ENCODE data around the gene NGRN. TPM values are rescaled to one million over a fixed set of nuclear protein-coding genes. Genes with fewer than 3 reads are reported as not detected.

NGRN gene
- polyA plus RNA-seq, 1 of the 3 experiments (the other 2 are of a cell fraction): 48.2 TPM

DNA sequence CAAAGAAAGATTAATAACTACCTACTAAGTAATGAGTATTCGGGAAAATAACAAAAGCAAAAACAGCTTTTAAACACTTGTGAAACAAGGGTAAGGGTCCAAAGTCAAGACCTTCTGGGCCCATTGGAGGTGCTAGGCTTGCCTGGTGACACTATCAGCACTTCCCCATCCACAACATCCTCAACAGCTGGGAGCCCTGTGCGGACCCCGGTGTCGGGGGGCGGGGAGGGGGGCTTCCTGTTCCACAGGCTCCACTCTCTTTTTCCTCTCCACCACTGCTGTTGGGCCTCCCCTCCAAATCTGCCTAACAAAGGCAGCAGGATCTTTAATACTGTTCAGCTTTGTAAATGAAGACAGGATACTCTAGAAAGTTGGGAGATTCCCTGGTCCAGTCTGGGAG, 21.6 kb downstream of the NGRN start (continued):
- TF ChIP-seq NRF1 (IDR thresholded peaks at IDR 0.05; ENCODE audit: low read depth, low read length): no peak
- no peak for TF ChIP-seq RAD21 (IDR thresholded peaks at IDR 0.05; ENCODE audit: low read length)
- TF ChIP-seq MEF2A (IDR thresholded peaks at IDR 0.05; ENCODE audit: borderline replicate concordance, low read depth): no peak
- no peak for TF ChIP-seq NFIC (IDR thresholded peaks at IDR 0.05; ENCODE audit: borderline replicate concordance)

DNA sequence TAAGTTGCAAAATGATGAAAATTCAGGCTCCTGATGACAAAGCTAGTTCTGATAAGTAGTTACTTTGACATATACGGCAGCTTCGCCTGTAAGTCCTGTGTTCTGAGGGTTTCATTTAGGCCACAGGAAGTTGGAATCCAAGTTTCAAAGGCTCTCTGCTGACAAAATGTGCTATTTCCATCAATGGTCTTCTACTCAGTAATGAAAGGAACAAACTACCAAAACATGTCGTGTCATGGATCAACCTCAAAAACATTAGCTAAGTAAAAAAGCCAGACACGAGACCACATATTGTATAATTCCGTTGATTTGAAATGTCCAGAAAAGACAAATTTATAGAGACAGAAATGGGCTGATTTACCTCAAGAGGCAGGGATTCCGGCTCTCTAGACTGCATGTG, 22.5 kb downstream of the NGRN start:
- H3K9ac ChIP-seq: no peak overlapping the region
- peaks cover 0 to 3% of the 10 kb centered on the region in 2 experiments; a peak in 1 of 4 replicates for H3K4me1 ChIP-seq (ENCODE audit: control insufficient read depth in 1 of 2, insufficient read depth in 2 of 2, low read depth in 1 of 2, low read length in 1 of 2)
- no peak overlapping the region for H3K4me3 ChIP-seq (ENCODE audit: low read depth in 2 of 2, low read length in 1 of 2)
- H3K79me2 ChIP-seq (ENCODE audit: insufficient read depth): no peaks in the 10 kb centered on the region
- no peaks in the 10 kb centered on the region for H3K27me3 ChIP-seq (ENCODE audit: insufficient read depth)
- H3K9me3 ChIP-seq: no peaks in the 10 kb centered on the region
- no peak overlapping the region for H3K4me2 ChIP-seq
- no peaks in the 10 kb centered on the region for H3K9me2 ChIP-seq
- DNase-seq: no peak
- WGBS (ENCODE audit: low lambda C conversion rate): 95% methylated on average over 6 of the region's 6 CpGs
- TF ChIP-seq EP300 (IDR thresholded peaks at IDR 0.05; ENCODE audit: borderline replicate concordance in 1 of 2, low read depth in 1 of 2, low read length in 1 of 2) (no peak), RXRA (IDR thresholded peaks at IDR 0.05; ENCODE audit: borderline replicate concordance, low read depth) (no peak), RFX5 (IDR thresholded peaks at IDR 0.05; ENCODE audit: low read length) (no peak), MEF2A (IDR thresholded peaks at IDR 0.05; ENCODE audit: borderline replicate concordance, low read depth) (no peak), SIN3A (IDR thresholded peaks at IDR 0.05; ENCODE audit: borderline replicate concordance, low read depth, low read length) (no peak)
- TF ChIP-seq, protein P1, sequence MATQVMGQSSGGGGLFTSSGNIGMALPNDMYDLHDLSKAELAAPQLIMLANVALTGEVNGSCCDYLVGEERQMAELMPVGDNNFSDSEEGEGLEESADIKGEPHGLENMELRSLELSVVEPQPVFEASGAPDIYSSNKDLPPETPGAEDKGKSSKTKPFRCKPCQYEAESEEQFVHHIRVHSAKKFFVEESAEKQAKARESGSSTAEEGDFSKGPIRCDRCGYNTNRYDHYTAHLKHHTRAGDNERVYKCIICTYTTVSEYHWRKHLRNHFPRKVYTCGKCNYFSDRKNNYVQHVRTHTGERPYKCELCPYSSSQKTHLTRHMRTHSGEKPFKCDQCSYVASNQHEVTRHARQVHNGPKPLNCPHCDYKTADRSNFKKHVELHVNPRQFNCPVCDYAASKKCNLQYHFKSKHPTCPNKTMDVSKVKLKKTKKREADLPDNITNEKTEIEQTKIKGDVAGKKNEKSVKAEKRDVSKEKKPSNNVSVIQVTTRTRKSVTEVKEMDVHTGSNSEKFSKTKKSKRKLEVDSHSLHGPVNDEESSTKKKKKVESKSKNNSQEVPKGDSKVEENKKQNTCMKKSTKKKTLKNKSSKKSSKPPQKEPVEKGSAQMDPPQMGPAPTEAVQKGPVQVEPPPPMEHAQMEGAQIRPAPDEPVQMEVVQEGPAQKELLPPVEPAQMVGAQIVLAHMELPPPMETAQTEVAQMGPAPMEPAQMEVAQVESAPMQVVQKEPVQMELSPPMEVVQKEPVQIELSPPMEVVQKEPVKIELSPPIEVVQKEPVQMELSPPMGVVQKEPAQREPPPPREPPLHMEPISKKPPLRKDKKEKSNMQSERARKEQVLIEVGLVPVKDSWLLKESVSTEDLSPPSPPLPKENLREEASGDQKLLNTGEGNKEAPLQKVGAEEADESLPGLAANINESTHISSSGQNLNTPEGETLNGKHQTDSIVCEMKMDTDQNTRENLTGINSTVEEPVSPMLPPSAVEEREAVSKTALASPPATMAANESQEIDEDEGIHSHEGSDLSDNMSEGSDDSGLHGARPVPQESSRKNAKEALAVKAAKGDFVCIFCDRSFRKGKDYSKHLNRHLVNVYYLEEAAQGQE (IDR thresholded peaks at IDR 0.05; ENCODE audit: low read depth, low read length): no peak
- TF ChIP-seq, protein P2, sequence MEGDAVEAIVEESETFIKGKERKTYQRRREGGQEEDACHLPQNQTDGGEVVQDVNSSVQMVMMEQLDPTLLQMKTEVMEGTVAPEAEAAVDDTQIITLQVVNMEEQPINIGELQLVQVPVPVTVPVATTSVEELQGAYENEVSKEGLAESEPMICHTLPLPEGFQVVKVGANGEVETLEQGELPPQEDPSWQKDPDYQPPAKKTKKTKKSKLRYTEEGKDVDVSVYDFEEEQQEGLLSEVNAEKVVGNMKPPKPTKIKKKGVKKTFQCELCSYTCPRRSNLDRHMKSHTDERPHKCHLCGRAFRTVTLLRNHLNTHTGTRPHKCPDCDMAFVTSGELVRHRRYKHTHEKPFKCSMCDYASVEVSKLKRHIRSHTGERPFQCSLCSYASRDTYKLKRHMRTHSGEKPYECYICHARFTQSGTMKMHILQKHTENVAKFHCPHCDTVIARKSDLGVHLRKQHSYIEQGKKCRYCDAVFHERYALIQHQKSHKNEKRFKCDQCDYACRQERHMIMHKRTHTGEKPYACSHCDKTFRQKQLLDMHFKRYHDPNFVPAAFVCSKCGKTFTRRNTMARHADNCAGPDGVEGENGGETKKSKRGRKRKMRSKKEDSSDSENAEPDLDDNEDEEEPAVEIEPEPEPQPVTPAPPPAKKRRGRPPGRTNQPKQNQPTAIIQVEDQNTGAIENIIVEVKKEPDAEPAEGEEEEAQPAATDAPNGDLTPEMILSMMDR (IDR thresholded peaks at IDR 0.05): no peak
- TF ChIP-seq, protein P3, sequence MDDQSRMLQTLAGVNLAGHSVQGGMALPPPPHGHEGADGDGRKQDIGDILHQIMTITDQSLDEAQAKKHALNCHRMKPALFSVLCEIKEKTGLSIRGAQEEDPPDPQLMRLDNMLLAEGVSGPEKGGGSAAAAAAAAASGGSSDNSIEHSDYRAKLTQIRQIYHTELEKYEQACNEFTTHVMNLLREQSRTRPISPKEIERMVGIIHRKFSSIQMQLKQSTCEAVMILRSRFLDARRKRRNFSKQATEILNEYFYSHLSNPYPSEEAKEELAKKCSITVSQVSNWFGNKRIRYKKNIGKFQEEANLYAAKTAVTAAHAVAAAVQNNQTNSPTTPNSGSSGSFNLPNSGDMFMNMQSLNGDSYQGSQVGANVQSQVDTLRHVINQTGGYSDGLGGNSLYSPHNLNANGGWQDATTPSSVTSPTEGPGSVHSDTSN (IDR thresholded peaks at IDR 0.05): no peak
- H2AFZ ChIP-seq (ENCODE audit: low read depth): no peak overlapping the region
- ChIA-PET POLR2A (no interaction called here), CTCF (interaction anchor here (1.2 to 1.6 kb wide), 3 partner anchors 9 to 194 kb away, joined by 3 to 8 read pairs (median 4); no protein-coding TSS in a partner anchor)
- no peaks in the 10 kb centered on the region for H3F3A ChIP-seq (replicated peaks; ENCODE audit: insufficient read depth)
- H4K20me1 ChIP-seq (ENCODE audit: insufficient read depth): no peaks in the 10 kb centered on the region
- no peak overlapping the region for H3K27ac ChIP-seq (ENCODE audit: low read depth in 2 of 2, low read length in 1 of 2)
- no peaks in the 10 kb centered on the region for H3K36me3 ChIP-seq (replicated peaks in 1 of 2; ENCODE audit: control insufficient read depth in 1 of 2, insufficient read depth in 2 of 2, low read length in 1 of 2)
